ENCODE data around the gene STK26.
"Not testable (repeated sequence)": the region's sequence is repeated elsewhere in the genome, so short reads cannot be mapped to it uniquely, and the experiment has no call there.

STK26 gene

GRCh38 chrX:131988236-131988635 lies 34.9 kb upstream of the STK26 start:
- in situ Hi-C loops (cut with HindIII; ENCODE audit: low sequenced_read_pairs): no loop called here
- H3K4me3 ChIP-seq (ENCODE audit: low read depth, low read length): no peak overlapping the region
- no peak for TF ChIP-seq CTCF (IDR thresholded peaks at IDR 0.05; ENCODE audit: low read depth, low read length, missing control alignments)
- DNase-seq (ENCODE audit: low read depth): no peak

GRCh38 chrX:132001127-132001526 lies 22.0 kb upstream of the STK26 start:
- no peak for DNase-seq (ENCODE audit: low read depth)
- H3K4me3 ChIP-seq (ENCODE audit: low read depth, low read length): no peak overlapping the region
- in situ Hi-C loops (cut with HindIII; ENCODE audit: low sequenced_read_pairs): no loop called here
- TF ChIP-seq CTCF (IDR thresholded peaks at IDR 0.05; ENCODE audit: low read depth, low read length, missing control alignments): no peak

GRCh38 chrX:132004728-132005127 lies 18.4 kb upstream of the STK26 start:
- TF ChIP-seq CTCF (IDR thresholded peaks at IDR 0.05; ENCODE audit: low read depth, low read length, missing control alignments): no peak
- H3K4me3 ChIP-seq (ENCODE audit: low read depth, low read length): no peak overlapping the region
- in situ Hi-C loops (cut with HindIII; ENCODE audit: low sequenced_read_pairs): no loop called here
- DNase-seq (ENCODE audit: low read depth): no peak

- DNase-seq (ENCODE audit: low read depth): no peak
- no peak overlapping the region for H3K4me3 ChIP-seq (ENCODE audit: low read depth, low read length)
- in situ Hi-C loops (cut with HindIII; ENCODE audit: low sequenced_read_pairs): no loop called here
- no peak for TF ChIP-seq CTCF (IDR thresholded peaks at IDR 0.05; ENCODE audit: low read depth, low read length, missing control alignments)
Measured at GRCh38 chrX:132009350-132009749, 13.8 kb upstream of the STK26 start.

- H3K4me3 ChIP-seq (ENCODE audit: low read depth, low read length); DNase-seq (ENCODE audit: low read depth); in situ Hi-C loops (cut with HindIII; ENCODE audit: low sequenced_read_pairs): not testable (repeated sequence)
Measured at GRCh38 chrX:132010213-132010612, 12.9 kb upstream of the STK26 start.

- in situ Hi-C loops (cut with HindIII; ENCODE audit: low sequenced_read_pairs): no loop called here
- no peak overlapping the region for H3K4me3 ChIP-seq (ENCODE audit: low read depth, low read length)
- no peak for DNase-seq (ENCODE audit: low read depth)
- TF ChIP-seq CTCF (IDR thresholded peaks at IDR 0.05; ENCODE audit: low read depth, low read length, missing control alignments): no peak
Measured at GRCh38 chrX:132015875-132016274, 7.2 kb upstream of the STK26 start.

GRCh38 chrX:132016628-132017430 lies 6.3 kb upstream of the STK26 start:
- in situ Hi-C loops (cut with HindIII; ENCODE audit: low sequenced_read_pairs): no loop called here
- no peak overlapping the region for H3K4me3 ChIP-seq (ENCODE audit: low read depth, low read length)
- TF ChIP-seq CTCF (IDR thresholded peaks at IDR 0.05; ENCODE audit: low read depth, low read length, missing control alignments): no peak
- no peak for DNase-seq (ENCODE audit: low read depth)
